CD14-positive monocyte (primary cell): ENCODE results near the gene NPTX1. TPM values are rescaled to one million over a fixed set of nuclear protein-coding genes. Genes with fewer than 3 reads are reported as not detected.
A peak's percentile ranks its signal among the peaks of the same experiment; 100 is the strongest.

Experiments used
- DNase-seq, 3 donors: peaks; one replicate each; pipeline ENCODE4 v3.0.0-alpha.2; 2011 to 2022
- H2AFZ ChIP-seq: 2 replicates; pipeline ENCODE4 v1.6.0; 2012; ENCODE audit warnings: mild to moderate bottlenecking, low read depth, low read length, inconsistent platforms; ENCODE audit not compliant: insufficient read depth, poor library complexity, severe bottlenecking
- H3K27ac ChIP-seq, 2 donors: 1 replicate in 1 of 2; 2 replicates in 1 of 2; pipeline ENCODE4 v1.5.1; 2012 to 2013; ENCODE audit warnings: low read length in 2 of 2, control low read depth in 1 of 2, inconsistent platforms in 1 of 2, low read depth in 1 of 2, mild to moderate bottlenecking in 1 of 2
- H3K27me3 ChIP-seq, 2 donors: one replicate each; pipeline versions ENCODE4 v1.6.0 to v1.6.1; 2011 to 2013; ENCODE audit warnings: low read length in 2 of 2; ENCODE audit not compliant: control insufficient read depth in 2 of 2, insufficient read depth in 2 of 2
- H3K36me3 ChIP-seq, 2 donors: replicated peaks in 1 of 2; 1 replicate in 1 of 2; 2 replicates in 1 of 2; pipeline versions ENCODE4 v1.5.1 to v1.6.1; 2012 to 2013; ENCODE audit warnings: low read length in 2 of 2, control low read depth in 1 of 2, inconsistent platforms in 1 of 2, mild to moderate bottlenecking in 1 of 2; ENCODE audit not compliant: insufficient read depth in 2 of 2, control insufficient read depth in 1 of 2
- H3K4me1 ChIP-seq, 2 donors: 1 replicate in 1 of 2; 2 replicates in 1 of 2; pipeline versions ENCODE4 v1.5.1 to v1.6.1; 2012 to 2013; ENCODE audit warnings: low read length in 2 of 2, control low read depth in 1 of 2, inconsistent platforms in 1 of 2, mild to moderate bottlenecking in 1 of 2, moderate library complexity in 1 of 2; ENCODE audit not compliant: insufficient read depth in 2 of 2, control insufficient read depth in 1 of 2
- H3K4me2 ChIP-seq: replicated peaks from 2 replicates; pipeline ENCODE3; 2012; ENCODE audit warnings: low read length, moderate library complexity, mild to moderate bottlenecking; ENCODE audit not compliant: poor library complexity, severe bottlenecking; ENCODE audit errors: extremely low read depth
- H3K4me3 ChIP-seq, 3 experiments: fragments of 200-600 bp in 1 of 3; sonication (generic) in 1 of 3; replicated peaks in 1 of 3; 1 replicate in 2 of 3; 2 replicates in 1 of 3; pipeline ENCODE4 v1.5.1; 2011 to 2013; ENCODE audit warnings: low read length in 3 of 3, mild to moderate bottlenecking in 3 of 3, control low read depth in 2 of 3, low read depth in 2 of 3, inconsistent platforms in 1 of 3, moderate library complexity in 1 of 3
- H3K79me2 ChIP-seq: 2 replicates; pipeline ENCODE4 v1.6.0; 2012; ENCODE audit warnings: mild to moderate bottlenecking, control low read depth, inconsistent platforms, low read length, moderate library complexity; ENCODE audit not compliant: insufficient read depth
- H3K9ac ChIP-seq: 2 replicates; pipeline ENCODE4 v1.6.0; 2017; ENCODE audit warnings: low read length, mild to moderate bottlenecking; ENCODE audit not compliant: insufficient read depth, poor library complexity, severe bottlenecking
- H3K9me3 ChIP-seq, 2 donors: replicated peaks in 1 of 2; 1 replicate in 1 of 2; 2 replicates in 1 of 2; pipeline versions ENCODE4 v1.5.1 to v1.6.1; 2012 to 2013; ENCODE audit warnings: low read length in 2 of 2, control low read depth in 1 of 2; ENCODE audit not compliant: control insufficient read depth in 1 of 2, insufficient read depth in 1 of 2
- H4K20me1 ChIP-seq: 2 replicates; pipeline ENCODE4 v1.6.0; 2012; ENCODE audit warnings: mild to moderate bottlenecking, low read length, control low read depth, moderate library complexity; ENCODE audit not compliant: insufficient read depth
- H3K27ac Mint-ChIP-seq, 7 donors: one replicate each; pipeline ENCODE4 v1.8.0; 2020; ENCODE audit warnings: mild to moderate bottlenecking in 7 of 7, mixed read lengths in 7 of 7, moderate library complexity in 6 of 7, inconsistent platforms in 2 of 7
- H3K27me3 Mint-ChIP-seq, 3 donors: one replicate each; pipeline ENCODE4 v1.8.0; 2021 to 2022; ENCODE audit warnings: low read depth in 3 of 3, mild to moderate bottlenecking in 3 of 3, mixed read lengths in 3 of 3, moderate library complexity in 3 of 3, inconsistent platforms in 1 of 3
- H3K36me3 Mint-ChIP-seq, 2 donors: one replicate each; pipeline ENCODE4 v1.8.0; 2020; ENCODE audit warnings: mixed read lengths in 2 of 2, inconsistent platforms in 1 of 2, mild to moderate bottlenecking in 1 of 2
- H3K4me1 Mint-ChIP-seq: one replicate; pipeline ENCODE4 v1.8.0; 2020; ENCODE audit warnings: mild to moderate bottlenecking, mixed read lengths
- H3K4me3 Mint-ChIP-seq, 2 donors: one replicate each; pipeline ENCODE4 v1.8.0; 2020; ENCODE audit warnings: mild to moderate bottlenecking in 2 of 2, mixed read lengths in 2 of 2, moderate library complexity in 1 of 2
- H3K9me3 Mint-ChIP-seq, 7 donors: one replicate each; pipeline ENCODE4 v1.8.0; 2020 to 2022; ENCODE audit warnings: mixed read lengths in 7 of 7, mild to moderate bottlenecking in 6 of 7, moderate library complexity in 6 of 7, inconsistent platforms in 2 of 7
- WGBS: methylation state at CpG from one replicate; pipeline ENCODE4 v1.1.5; 2013; ENCODE audit warnings: missing lambda C conversion rate; ENCODE audit not compliant: insufficient coverage; 5-methylcytosine and 5-hydroxymethylcytosine counted together
- intact Hi-C, 2 donors: fragments of 100-400 bp; cut with micrococcal nuclease; formaldehyde crosslinking; loops; one replicate each; pipeline versions ENCODE4 v1.15.0 to v1.15.1; 2023
- polyA plus RNA-seq, 3 donors: library from polyadenylated mRNA; depleted of rRNA in 1 of 3; unstranded in 2 of 3; stranded (reverse) in 1 of 3; fragments of 300-500 nt in 2 of 3; fragments of >200 nt in 1 of 3; fragmentation: Illumina TruSeq in 2 of 3; gene quantifications; 1 replicate in 2 of 3; 2 replicates in 1 of 3; pipeline ENCODE4 v1.2.3, GENCODE V29; 2012 to 2021
- TF ChIP-seq, protein P1 (sequence below): fragments of 200-600 bp; IDR thresholded peaks from one replicate; pipeline ENCODE4 v1.8.0; 2022; ENCODE audit warnings: antibody characterized with exemption, mild to moderate bottlenecking

NPTX1 gene
- polyA plus RNA-seq, 3 donors, result not detected

DNA sequence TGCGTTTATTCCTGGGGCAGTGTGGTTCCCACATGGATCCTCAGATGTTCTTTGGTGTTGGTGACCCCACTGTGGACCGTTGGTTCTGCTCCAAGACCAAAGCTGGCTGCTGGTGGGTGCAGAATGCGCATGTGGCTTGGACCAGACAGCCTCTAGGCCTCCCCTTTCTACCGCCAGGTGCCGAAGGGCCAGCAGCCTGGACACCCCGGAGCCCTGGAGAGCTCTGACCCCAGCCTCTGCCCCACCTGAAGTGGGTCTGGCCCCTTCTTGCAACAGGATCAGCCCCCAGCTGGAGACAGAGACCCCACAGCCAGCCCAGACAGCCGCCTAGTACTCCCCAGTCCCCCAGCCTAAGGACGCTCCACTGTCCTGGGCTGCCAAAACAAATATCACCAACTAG lies 18.4 kb downstream of the NPTX1 start:
- no peak overlapping the region for H3K4me3 Mint-ChIP-seq
- DNase-seq, result no peak
- TF ChIP-seq, protein P1, sequence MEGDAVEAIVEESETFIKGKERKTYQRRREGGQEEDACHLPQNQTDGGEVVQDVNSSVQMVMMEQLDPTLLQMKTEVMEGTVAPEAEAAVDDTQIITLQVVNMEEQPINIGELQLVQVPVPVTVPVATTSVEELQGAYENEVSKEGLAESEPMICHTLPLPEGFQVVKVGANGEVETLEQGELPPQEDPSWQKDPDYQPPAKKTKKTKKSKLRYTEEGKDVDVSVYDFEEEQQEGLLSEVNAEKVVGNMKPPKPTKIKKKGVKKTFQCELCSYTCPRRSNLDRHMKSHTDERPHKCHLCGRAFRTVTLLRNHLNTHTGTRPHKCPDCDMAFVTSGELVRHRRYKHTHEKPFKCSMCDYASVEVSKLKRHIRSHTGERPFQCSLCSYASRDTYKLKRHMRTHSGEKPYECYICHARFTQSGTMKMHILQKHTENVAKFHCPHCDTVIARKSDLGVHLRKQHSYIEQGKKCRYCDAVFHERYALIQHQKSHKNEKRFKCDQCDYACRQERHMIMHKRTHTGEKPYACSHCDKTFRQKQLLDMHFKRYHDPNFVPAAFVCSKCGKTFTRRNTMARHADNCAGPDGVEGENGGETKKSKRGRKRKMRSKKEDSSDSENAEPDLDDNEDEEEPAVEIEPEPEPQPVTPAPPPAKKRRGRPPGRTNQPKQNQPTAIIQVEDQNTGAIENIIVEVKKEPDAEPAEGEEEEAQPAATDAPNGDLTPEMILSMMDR, result no peak
- Histone ChIP-seq H3K27ac (no peak overlapping the region), H4K20me1 (no peaks in the 10 kb centered on the region), H3K9me3 (no peaks in the 10 kb centered on the region), H3K4me3 (no peak overlapping the region), H3K4me1 (peaks cover 23 to 35% of the 10 kb centered on the region in 2 donors), H2AFZ (peak overlapping the region; percentile 41), H3K27me3 (peaks cover 0 to 2% of the 10 kb centered on the region in 2 donors), H3K79me2 (no peaks in the 10 kb centered on the region), H3K36me3 (no peaks in the 10 kb centered on the region), H3K4me2 (no peak overlapping the region), H3K9ac (peak overlapping the region; percentile 32)
- no peaks in the 10 kb centered on the region for H3K36me3 Mint-ChIP-seq
- peaks cover 25 to 31% (median 29%) of the 10 kb centered on the region in 3 donors for H3K27me3 Mint-ChIP-seq
- 96% methylated on average over 6 of the region's 8 CpGs for WGBS
- intact Hi-C loops, result no loop called here
- H3K4me1 Mint-ChIP-seq, result peaks cover 28% of the 10 kb centered on the region
- no peak overlapping the region for H3K27ac Mint-ChIP-seq
- peaks cover 0 to 7% (median 5%) of the 10 kb centered on the region in 7 donors for H3K9me3 Mint-ChIP-seq

DNA sequence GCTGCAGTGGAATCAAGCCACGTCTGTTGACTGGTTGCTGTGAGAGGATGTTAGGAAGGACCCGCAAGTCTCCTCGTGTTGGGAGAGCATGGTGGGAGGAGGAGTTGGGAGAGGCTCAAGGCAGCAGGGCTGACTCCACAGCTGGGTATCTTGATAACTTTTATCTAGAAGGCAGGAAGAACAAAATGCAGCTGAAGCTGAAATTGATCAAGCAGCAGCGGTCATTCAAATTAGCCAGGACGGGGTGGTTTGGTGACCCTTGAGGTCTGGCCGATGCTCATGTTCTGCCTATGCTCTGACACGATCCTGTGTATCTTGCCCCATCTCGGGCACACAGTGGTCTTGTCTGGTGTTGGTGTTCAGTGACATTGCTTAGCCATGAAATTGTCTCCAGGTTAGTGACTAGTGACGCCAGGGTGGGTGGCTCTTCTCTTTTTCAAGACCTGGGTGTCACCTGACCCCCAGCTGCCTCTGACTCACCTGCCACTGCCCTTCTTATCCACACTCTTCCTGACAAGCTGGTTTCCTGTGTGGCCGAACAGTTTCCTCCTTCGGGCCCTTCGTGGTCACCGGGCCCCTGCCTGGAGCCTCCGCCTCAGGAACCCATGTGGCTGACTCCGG lies 19.1 kb downstream of the NPTX1 start:
- Mint-ChIP-seq H3K4me3 (peak overlapping the region; percentile 37 to 39), H3K27me3 (peaks cover 25 to 31% (median 27%) of the 10 kb centered on the region in 3 donors), H3K36me3 (no peaks in the 10 kb centered on the region), H3K9me3 (peaks cover 0 to 7% (median 5%) of the 10 kb centered on the region in 7 donors), H3K27ac (peak overlapping the region in 1 of 7 donors; percentile 68), H3K4me1 (peaks cover 28% of the 10 kb centered on the region)
- H3K36me3 ChIP-seq, result no peaks in the 10 kb centered on the region
- 31% methylated on average over 14 of the region's 15 CpGs for WGBS
- H3K9me3 ChIP-seq, result no peaks in the 10 kb centered on the region
- H2AFZ ChIP-seq, result peak overlapping the region; percentile 41
- intact Hi-C loops, result no loop called here
- H3K9ac ChIP-seq, result peak overlapping the region; percentile 32
- no peak overlapping the region for H3K27ac ChIP-seq
- TF ChIP-seq, protein P1, result no peak
- H4K20me1 ChIP-seq, result no peaks in the 10 kb centered on the region
- DNase-seq, result peak; percentile 58 to 78 (median 61)
- H3K4me1 ChIP-seq, result peaks cover 23 to 35% of the 10 kb centered on the region in 2 donors
- H3K4me3 ChIP-seq, result no peak overlapping the region
- H3K27me3 ChIP-seq, result peaks cover 0 to 2% of the 10 kb centered on the region in 2 donors
- no peak overlapping the region for H3K4me2 ChIP-seq
- H3K79me2 ChIP-seq, result no peaks in the 10 kb centered on the region
